Neural cell (in vitro differentiated cells): ENCODE measurements around the gene CIZ1. TPM values are rescaled to one million over a fixed set of nuclear protein-coding genes. Genes with fewer than 3 reads are reported as not detected.

Experiments used
- H2AFZ ChIP-seq: fragments of 200-600, 300-800 bp; sonication (generic), shearing (Covaris generic); 2 replicates; pipeline ENCODE4 v1.6.0; 2014; ENCODE audit warnings: low read depth, mild to moderate bottlenecking, antibody characterized with exemption, low read length, moderate library complexity
- H3F3A ChIP-seq: fragments of 200-600 bp; shearing (Covaris generic); 2 replicates; pipeline ENCODE4 v1.6.1; 2016; ENCODE audit warnings: mild to moderate bottlenecking, moderate library complexity, mixed read lengths, antibody characterized with exemption, low read length; ENCODE audit not compliant: insufficient read depth, poor library complexity, severe bottlenecking
- H3K27ac ChIP-seq: fragments of 200-600, 300-800 bp; sonication (generic), shearing (Covaris generic); 2 replicates; pipeline ENCODE4 v1.5.1; 2014; ENCODE audit warnings: mild to moderate bottlenecking, low read length, moderate library complexity
- H3K27me3 ChIP-seq: fragments of 300-800, 200-600 bp; sonication (generic), shearing (Covaris generic); 2 replicates; pipeline ENCODE4 v1.6.0; 2014; ENCODE audit warnings: mild to moderate bottlenecking, low read depth, low read length, moderate library complexity; ENCODE audit not compliant: insufficient read depth
- H3K36me3 ChIP-seq: fragments of 300-800, 200-600 bp; sonication (generic), shearing (Covaris generic); 2 replicates; pipeline ENCODE4 v1.5.1; 2014; ENCODE audit warnings: mild to moderate bottlenecking, antibody characterized with exemption, low read length, moderate library complexity; ENCODE audit not compliant: insufficient read depth
- H3K4me2 ChIP-seq: fragments of 300-800, 200-600 bp; sonication (generic), shearing (Covaris generic); 2 replicates; pipeline ENCODE4 v1.6.0; 2014; ENCODE audit warnings: mild to moderate bottlenecking, low read length
- H3K4me3 ChIP-seq: fragments of 300-800, 200-600 bp; sonication (generic), shearing (Covaris generic); 2 replicates; pipeline ENCODE4 v1.5.1; 2014; ENCODE audit warnings: mild to moderate bottlenecking, low read length, moderate library complexity
- H3K79me2 ChIP-seq: fragments of 200-600 bp; shearing (Covaris generic); replicated peaks from 2 replicates; pipeline ENCODE4 v1.6.0; 2014; ENCODE audit warnings: mild to moderate bottlenecking, low read length, moderate library complexity; ENCODE audit not compliant: insufficient read depth
- H3K9ac ChIP-seq: fragments of 300-800, 200-600 bp; sonication (generic), shearing (Covaris generic); 2 replicates; pipeline ENCODE4 v1.6.1; 2016; ENCODE audit warnings: mild to moderate bottlenecking, low read length, mixed read lengths
- H3K9me2 ChIP-seq: fragments of 200-600 bp; shearing (Covaris generic); 2 replicates; pipeline ENCODE4 v1.6.1; 2016; ENCODE audit warnings: mild to moderate bottlenecking, low read length, mixed read lengths; ENCODE audit not compliant: insufficient read depth
- H3K9me3 ChIP-seq: fragments of 200-600, 300-800 bp; sonication (generic), shearing (Covaris generic); 2 replicates; pipeline ENCODE4 v1.6.1; 2016; ENCODE audit warnings: mild to moderate bottlenecking, mixed run types, low read length, moderate library complexity, mixed read lengths
- H4K20me1 ChIP-seq: fragments of 200-600 bp; shearing (Covaris generic); 2 replicates; pipeline ENCODE4 v1.6.1; 2016; ENCODE audit warnings: mild to moderate bottlenecking, mixed run types; ENCODE audit not compliant: insufficient read depth
- EP300 ChIP-seq: fragments of 450-650 bp; conservative IDR thresholded peaks from 2 replicates; pipeline ENCODE4 v1.6.1; 2014; ENCODE audit warnings: antibody characterized with exemption, mild to moderate bottlenecking, moderate library complexity; ENCODE audit not compliant: poor library complexity, severe bottlenecking
- EZH2 ChIP-seq: fragments of 200-600, 300-800 bp; shearing (Covaris generic), sonication (generic); IDR thresholded peaks from 2 replicates; pipeline ENCODE4 v1.6.1; 2014; ENCODE audit warnings: antibody characterized with exemption, low read length, borderline replicate concordance, mild to moderate bottlenecking; ENCODE audit not compliant: insufficient read depth, poor library complexity, severe bottlenecking
- MXI1 ChIP-seq: fragments of 450-650 bp; conservative IDR thresholded peaks from 2 replicates; pipeline ENCODE4 v1.6.1; 2014; ENCODE audit warnings: antibody characterized with exemption, mild to moderate bottlenecking; ENCODE audit not compliant: poor library complexity, severe bottlenecking
- POLR2AphosphoS5 ChIP-seq: IDR thresholded peaks from 2 replicates; pipeline ENCODE4 v1.6.1; 2012
- RAD21 ChIP-seq: fragments of 450-650 bp; conservative IDR thresholded peaks from 2 replicates; pipeline ENCODE4 v1.6.1; 2014; ENCODE audit warnings: antibody characterized with exemption, mild to moderate bottlenecking, moderate library complexity
- SMC3 ChIP-seq: fragments of 450-650 bp; conservative IDR thresholded peaks from 2 replicates; pipeline ENCODE4 v1.6.1; 2014; ENCODE audit warnings: antibody characterized with exemption, mild to moderate bottlenecking, moderate library complexity; ENCODE audit not compliant: poor library complexity
- TAF1 ChIP-seq: IDR thresholded peaks from 2 replicates; pipeline ENCODE4 v1.6.1; 2012; ENCODE audit warnings: low read depth
- polyA plus RNA-seq: library from polyadenylated mRNA; depleted of rRNA; stranded (reverse); fragments of >200 nt; gene quantifications from 2 replicates; pipeline ENCODE4 v1.2.3, GENCODE V29; 2014
- TF ChIP-seq, protein P1 (sequence below): IDR thresholded peaks from 2 replicates; pipeline ENCODE4 v1.6.1; 2012; ENCODE audit warnings: borderline replicate concordance
- TF ChIP-seq, protein P2 (sequence below): fragments of 450-650 bp; IDR thresholded peaks from 2 replicates; pipeline ENCODE4 v1.5.1; 2014; ENCODE audit warnings: antibody characterized with exemption, mild to moderate bottlenecking, moderate library complexity; ENCODE audit not compliant: poor library complexity, severe bottlenecking

CIZ1 gene
- polyA plus RNA-seq, 1 donor from 2014 or later, result 25.6 TPM

DNA sequence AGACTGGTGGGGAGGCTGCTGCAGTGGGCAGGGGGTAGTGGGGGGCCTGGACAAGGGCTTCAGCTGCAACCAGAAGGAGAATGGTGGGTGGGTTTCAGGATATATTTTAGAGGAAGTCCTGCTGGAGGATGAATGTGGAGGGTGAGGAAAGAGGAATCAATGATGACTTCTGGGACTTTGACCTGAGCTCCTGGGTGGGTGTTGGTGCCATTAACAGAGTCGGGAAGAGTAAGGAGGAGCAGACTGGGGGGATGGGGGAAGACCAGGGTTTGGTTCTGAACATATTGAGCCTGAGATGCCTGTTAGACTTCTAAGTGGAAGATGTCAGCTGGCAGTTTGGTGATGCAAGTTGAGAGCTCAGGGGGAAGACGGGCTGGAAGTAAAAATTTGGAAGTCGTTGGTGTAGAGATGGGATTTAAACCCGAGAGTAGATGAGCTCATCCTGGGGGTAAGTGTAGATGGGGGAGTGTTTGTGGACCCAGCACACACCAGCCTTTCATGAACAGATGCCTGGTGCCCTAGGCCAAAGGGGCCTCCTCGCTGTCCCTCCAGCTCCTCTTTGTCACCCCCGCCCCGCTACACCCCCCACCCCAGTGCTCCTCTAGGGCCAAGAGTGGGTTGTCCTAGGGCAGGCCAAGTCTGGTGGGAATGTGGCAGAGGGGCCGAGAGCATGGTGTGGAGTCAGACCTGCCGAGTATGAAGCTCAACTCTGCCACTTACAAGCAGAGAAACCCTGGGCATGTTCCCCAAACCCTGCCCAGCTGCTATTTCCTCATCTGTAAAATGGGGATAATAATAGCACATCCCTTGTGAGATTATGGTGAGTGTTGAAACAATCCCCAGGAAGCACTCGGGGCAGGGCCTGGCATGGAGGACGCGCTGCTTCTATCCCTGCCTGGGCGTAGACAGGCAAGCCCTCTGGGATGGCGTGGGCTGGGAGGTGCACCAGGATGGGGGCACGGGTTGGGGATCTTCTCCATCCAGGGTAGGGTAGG is 15.8 kb upstream of the CIZ1 start:
- H3K4me2 ChIP-seq, result no peak overlapping the region
- H3K27me3 ChIP-seq, result no peaks in the 10 kb centered on the region
- no peak overlapping the region for H3K9ac ChIP-seq
- H4K20me1 ChIP-seq, result no peaks in the 10 kb centered on the region
- no peaks in the 10 kb centered on the region for H3F3A ChIP-seq
- peaks cover 5% of the 10 kb centered on the region for H3K36me3 ChIP-seq
- no peaks in the 10 kb centered on the region for H3K9me3 ChIP-seq
- TF ChIP-seq, protein P1, sequence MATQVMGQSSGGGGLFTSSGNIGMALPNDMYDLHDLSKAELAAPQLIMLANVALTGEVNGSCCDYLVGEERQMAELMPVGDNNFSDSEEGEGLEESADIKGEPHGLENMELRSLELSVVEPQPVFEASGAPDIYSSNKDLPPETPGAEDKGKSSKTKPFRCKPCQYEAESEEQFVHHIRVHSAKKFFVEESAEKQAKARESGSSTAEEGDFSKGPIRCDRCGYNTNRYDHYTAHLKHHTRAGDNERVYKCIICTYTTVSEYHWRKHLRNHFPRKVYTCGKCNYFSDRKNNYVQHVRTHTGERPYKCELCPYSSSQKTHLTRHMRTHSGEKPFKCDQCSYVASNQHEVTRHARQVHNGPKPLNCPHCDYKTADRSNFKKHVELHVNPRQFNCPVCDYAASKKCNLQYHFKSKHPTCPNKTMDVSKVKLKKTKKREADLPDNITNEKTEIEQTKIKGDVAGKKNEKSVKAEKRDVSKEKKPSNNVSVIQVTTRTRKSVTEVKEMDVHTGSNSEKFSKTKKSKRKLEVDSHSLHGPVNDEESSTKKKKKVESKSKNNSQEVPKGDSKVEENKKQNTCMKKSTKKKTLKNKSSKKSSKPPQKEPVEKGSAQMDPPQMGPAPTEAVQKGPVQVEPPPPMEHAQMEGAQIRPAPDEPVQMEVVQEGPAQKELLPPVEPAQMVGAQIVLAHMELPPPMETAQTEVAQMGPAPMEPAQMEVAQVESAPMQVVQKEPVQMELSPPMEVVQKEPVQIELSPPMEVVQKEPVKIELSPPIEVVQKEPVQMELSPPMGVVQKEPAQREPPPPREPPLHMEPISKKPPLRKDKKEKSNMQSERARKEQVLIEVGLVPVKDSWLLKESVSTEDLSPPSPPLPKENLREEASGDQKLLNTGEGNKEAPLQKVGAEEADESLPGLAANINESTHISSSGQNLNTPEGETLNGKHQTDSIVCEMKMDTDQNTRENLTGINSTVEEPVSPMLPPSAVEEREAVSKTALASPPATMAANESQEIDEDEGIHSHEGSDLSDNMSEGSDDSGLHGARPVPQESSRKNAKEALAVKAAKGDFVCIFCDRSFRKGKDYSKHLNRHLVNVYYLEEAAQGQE, result no peak
- TF ChIP-seq SMC3 (no peak), MXI1 (no peak), EP300 (no peak), EZH2 (no peak), TAF1 (no peak), RAD21 (no peak), POLR2AphosphoS5 (no peak)
- TF ChIP-seq, protein P2, sequence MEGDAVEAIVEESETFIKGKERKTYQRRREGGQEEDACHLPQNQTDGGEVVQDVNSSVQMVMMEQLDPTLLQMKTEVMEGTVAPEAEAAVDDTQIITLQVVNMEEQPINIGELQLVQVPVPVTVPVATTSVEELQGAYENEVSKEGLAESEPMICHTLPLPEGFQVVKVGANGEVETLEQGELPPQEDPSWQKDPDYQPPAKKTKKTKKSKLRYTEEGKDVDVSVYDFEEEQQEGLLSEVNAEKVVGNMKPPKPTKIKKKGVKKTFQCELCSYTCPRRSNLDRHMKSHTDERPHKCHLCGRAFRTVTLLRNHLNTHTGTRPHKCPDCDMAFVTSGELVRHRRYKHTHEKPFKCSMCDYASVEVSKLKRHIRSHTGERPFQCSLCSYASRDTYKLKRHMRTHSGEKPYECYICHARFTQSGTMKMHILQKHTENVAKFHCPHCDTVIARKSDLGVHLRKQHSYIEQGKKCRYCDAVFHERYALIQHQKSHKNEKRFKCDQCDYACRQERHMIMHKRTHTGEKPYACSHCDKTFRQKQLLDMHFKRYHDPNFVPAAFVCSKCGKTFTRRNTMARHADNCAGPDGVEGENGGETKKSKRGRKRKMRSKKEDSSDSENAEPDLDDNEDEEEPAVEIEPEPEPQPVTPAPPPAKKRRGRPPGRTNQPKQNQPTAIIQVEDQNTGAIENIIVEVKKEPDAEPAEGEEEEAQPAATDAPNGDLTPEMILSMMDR, result no peak
- H2AFZ ChIP-seq, result no peak overlapping the region
- no peaks in the 10 kb centered on the region for H3K9me2 ChIP-seq
- no peak overlapping the region for H3K4me3 ChIP-seq
- peaks cover 17% of the 10 kb centered on the region for H3K79me2 ChIP-seq
- H3K27ac ChIP-seq, result no peak overlapping the region

DNA sequence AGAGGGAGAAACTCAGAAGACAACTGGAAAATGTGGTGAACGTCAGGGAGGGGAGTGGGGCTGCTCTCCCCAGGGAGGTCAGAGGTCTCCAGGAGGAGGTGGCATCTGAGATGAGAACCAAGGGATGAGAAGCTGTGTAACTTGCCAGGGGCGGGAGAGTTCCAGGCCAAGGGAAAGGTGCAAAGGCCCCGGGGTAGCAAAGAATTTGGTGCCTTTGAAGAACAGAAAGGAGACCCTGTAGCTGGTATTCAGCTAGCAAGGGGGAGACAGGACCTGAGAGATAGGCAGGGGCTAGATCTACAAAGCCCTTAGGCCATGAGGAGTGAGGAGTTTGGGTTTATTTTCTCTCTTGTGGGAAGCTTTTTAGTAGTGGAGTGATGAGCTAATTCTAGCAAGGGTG is 15.1 kb upstream of the CIZ1 start:
- Histone ChIP-seq H3K79me2 (peaks cover 17% of the 10 kb centered on the region), H3K27me3 (no peaks in the 10 kb centered on the region), H3K4me2 (no peak overlapping the region), H4K20me1 (no peaks in the 10 kb centered on the region), H2AFZ (no peak overlapping the region), H3K4me3 (peak overlapping the region; percentile 99), H3K9me3 (no peaks in the 10 kb centered on the region), H3K9me2 (no peaks in the 10 kb centered on the region), H3K9ac (no peak overlapping the region), H3F3A (no peaks in the 10 kb centered on the region), H3K27ac (no peak overlapping the region), H3K36me3 (peaks cover 5% of the 10 kb centered on the region)
- TF ChIP-seq SMC3 (no peak), POLR2AphosphoS5 (no peak), TAF1 (no peak), MXI1 (no peak), RAD21 (no peak), EZH2 (no peak), EP300 (no peak)
- TF ChIP-seq, protein P1, result no peak
- TF ChIP-seq, protein P2, result no peak
